Thoracic aorta (tissue), 2 donors: ENCODE results near the gene KRT39. TPM values are rescaled to one million over a fixed set of nuclear protein-coding genes. Genes with fewer than 3 reads are reported as not detected.

Experiments used
- ATAC-seq: fragments of 150-250 bp; one replicate; pipeline ENCODE4 v1.8.0; 2017; ENCODE audit warnings: low read depth; ENCODE audit not compliant: insufficient number of reproducible peaks, low FRiP score
- DNase-seq: peaks from one replicate; pipeline ENCODE4 v3.0.0-alpha.2; 2020; ENCODE audit warnings: low spot score
- H3K27ac ChIP-seq, 2 donors: fragments of 200-600 bp; sonication (generic); 1 replicate in 1 of 2; 2 replicates in 1 of 2; pipeline ENCODE4 v1.5.1; 2016; ENCODE audit warnings: mild to moderate bottlenecking in 2 of 2, moderate library complexity in 2 of 2
- H3K27me3 ChIP-seq: fragments of 200-600 bp; sonication (generic); replicated peaks from 2 replicates; pipeline ENCODE4 v1.6.0; 2016; ENCODE audit warnings: mild to moderate bottlenecking; ENCODE audit not compliant: insufficient read depth
- H3K36me3 ChIP-seq: fragments of 200-600 bp; sonication (generic); one replicate; pipeline ENCODE4 v1.5.1; 2016
- H3K4me1 ChIP-seq, 2 donors: fragments of 200-600 bp; sonication (generic); 1 replicate in 1 of 2; 2 replicates in 1 of 2; pipeline versions ENCODE4 v1.5.1 to v1.6.0; 2016; ENCODE audit warnings: low read depth in 2 of 2, mild to moderate bottlenecking in 1 of 2; ENCODE audit not compliant: control insufficient read depth in 1 of 2
- H3K4me3 ChIP-seq: fragments of 200-600 bp; sonication (generic); 2 replicates; pipeline ENCODE4 v1.5.1; 2016; ENCODE audit warnings: mild to moderate bottlenecking
- H3K9me3 ChIP-seq: fragments of 200-600 bp; sonication (generic); 2 replicates; pipeline ENCODE4 v1.5.1; 2016
- total RNA-seq, 2 donors: library from RNA; depleted of rRNA; stranded (reverse); fragments of >200 nt; gene quantifications; one replicate each; pipeline versions ENCODE4 v1.1.0 to v1.2.3, GENCODE V29; 2016
- TF ChIP-seq, protein P1 (sequence below): fragments of 200-600 bp; sonication (generic); IDR thresholded peaks from one replicate; pipeline ENCODE4 v1.5.1; 2019; ENCODE audit warnings: antibody characterized with exemption

Gene KRT39
- total RNA-seq, 2 donors from 2014 or later, result not detected

DNA sequence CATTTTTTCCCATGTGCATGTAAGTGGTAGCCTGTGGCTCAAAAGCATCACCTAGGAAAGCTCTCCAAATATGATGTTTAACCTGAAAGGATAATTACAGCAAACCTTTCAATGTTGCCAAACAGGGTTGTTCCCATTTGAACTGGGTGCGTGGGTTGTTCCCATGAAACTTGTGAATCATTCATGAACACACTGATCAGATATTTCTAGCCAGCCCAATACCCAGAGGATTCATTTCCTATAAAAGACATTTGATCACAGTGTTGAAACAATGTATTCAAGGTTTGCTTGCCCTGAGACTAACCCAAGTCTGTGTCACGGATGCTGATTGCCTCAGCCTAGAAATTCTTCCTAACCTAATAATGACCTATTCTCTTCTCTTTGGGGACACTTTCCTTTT, 12.9 kb downstream of the KRT39 start:
- Histone ChIP-seq H3K27me3 (no peaks in the 10 kb centered on the region), H3K9me3 (no peaks in the 10 kb centered on the region), H3K27ac (no peak overlapping the region), H3K36me3 (no peaks in the 10 kb centered on the region), H3K4me1 (no peaks in the 10 kb centered on the region), H3K4me3 (no peak overlapping the region)
- TF ChIP-seq, protein P1, sequence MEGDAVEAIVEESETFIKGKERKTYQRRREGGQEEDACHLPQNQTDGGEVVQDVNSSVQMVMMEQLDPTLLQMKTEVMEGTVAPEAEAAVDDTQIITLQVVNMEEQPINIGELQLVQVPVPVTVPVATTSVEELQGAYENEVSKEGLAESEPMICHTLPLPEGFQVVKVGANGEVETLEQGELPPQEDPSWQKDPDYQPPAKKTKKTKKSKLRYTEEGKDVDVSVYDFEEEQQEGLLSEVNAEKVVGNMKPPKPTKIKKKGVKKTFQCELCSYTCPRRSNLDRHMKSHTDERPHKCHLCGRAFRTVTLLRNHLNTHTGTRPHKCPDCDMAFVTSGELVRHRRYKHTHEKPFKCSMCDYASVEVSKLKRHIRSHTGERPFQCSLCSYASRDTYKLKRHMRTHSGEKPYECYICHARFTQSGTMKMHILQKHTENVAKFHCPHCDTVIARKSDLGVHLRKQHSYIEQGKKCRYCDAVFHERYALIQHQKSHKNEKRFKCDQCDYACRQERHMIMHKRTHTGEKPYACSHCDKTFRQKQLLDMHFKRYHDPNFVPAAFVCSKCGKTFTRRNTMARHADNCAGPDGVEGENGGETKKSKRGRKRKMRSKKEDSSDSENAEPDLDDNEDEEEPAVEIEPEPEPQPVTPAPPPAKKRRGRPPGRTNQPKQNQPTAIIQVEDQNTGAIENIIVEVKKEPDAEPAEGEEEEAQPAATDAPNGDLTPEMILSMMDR, result no peak
- DNase-seq (no peak), ATAC-seq (no peak)

DNA sequence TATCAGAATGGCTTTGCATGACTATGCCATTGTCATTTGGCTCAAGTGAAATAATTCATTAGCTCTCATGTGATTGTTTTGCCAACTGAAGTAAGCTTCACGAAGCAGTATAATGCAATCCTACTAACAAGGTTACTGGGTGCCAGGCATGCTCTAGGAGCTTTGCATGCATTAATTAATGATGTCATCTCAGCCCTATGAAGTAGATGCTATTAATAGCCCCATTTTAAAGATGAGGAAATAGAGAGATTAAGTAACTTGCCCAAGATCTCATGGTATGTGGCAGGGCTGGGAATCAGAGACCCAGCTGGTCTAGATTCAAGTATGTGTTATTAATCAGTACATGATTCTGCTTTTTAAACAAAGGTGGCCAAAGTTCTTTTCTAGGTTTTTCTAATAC, 14.1 kb downstream of the KRT39 start:
- Histone ChIP-seq H3K4me1 (no peaks in the 10 kb centered on the region), H3K9me3 (no peaks in the 10 kb centered on the region), H3K4me3 (no peak overlapping the region), H3K36me3 (no peaks in the 10 kb centered on the region), H3K27me3 (no peaks in the 10 kb centered on the region), H3K27ac (no peak overlapping the region)
- TF ChIP-seq, protein P1, result no peak
- no peak for ATAC-seq
- no peak for DNase-seq

DNA sequence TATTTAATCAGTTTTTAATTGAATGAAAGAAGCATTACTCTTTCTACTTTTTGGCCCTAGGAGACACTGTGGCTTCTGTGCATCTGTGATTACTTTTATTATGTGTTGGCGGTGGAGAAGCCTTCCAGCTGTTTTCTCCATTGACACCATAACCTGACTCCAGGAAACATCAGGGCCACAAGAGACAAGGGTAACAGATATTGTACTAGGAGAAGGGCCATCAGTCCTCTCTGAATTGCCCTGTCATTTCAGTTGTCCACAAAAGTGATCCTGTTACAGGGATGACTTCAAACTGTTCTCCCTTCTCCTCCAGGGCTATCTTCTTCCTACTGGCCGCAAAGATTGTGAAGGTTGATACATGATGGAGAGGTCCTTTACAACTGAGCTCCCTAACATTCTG, 14.6 kb downstream of the KRT39 start:
- H3K9me3 ChIP-seq, result no peaks in the 10 kb centered on the region
- ATAC-seq (no peak), DNase-seq (no peak)
- H3K27me3 ChIP-seq, result no peaks in the 10 kb centered on the region
- no peak overlapping the region for H3K27ac ChIP-seq
- H3K4me1 ChIP-seq, result no peaks in the 10 kb centered on the region
- TF ChIP-seq, protein P1, result no peak
- no peaks in the 10 kb centered on the region for H3K36me3 ChIP-seq
- H3K4me3 ChIP-seq, result no peak overlapping the region

DNA sequence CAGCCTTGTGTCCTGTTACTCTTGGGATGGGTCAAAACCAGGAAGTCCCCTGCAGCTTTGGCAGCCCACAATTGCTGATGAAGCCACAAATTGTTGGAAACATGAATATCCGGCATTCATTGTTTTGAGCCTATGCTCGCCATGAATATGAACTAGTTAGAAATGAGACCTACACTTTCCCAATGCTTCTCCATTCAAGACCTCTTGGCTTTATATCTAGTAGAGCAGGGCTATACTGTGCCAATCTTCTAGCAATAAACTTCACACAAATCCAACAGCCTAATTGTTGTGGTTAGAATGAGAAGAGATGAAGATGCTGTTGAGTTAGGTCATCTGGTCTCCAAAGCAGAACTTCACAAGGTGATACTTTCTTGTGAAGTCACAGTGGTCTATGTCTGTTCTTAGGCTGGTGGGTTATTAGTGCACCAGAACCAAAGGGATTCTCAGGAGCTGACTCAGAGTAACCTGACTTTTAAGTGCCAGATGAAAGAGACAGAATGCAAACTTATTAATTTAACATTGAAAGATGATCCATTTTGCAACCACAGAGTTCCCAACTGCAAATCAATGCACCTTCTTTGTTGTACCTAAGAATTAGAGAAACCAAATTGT, 15.6 kb downstream of the KRT39 start:
- Histone ChIP-seq H3K4me1 (no peaks in the 10 kb centered on the region), H3K9me3 (no peaks in the 10 kb centered on the region), H3K4me3 (no peak overlapping the region), H3K27me3 (no peaks in the 10 kb centered on the region), H3K36me3 (no peaks in the 10 kb centered on the region), H3K27ac (no peak overlapping the region)
- TF ChIP-seq, protein P1, result no peak
- no peak for ATAC-seq
- DNase-seq, result no peak

DNA sequence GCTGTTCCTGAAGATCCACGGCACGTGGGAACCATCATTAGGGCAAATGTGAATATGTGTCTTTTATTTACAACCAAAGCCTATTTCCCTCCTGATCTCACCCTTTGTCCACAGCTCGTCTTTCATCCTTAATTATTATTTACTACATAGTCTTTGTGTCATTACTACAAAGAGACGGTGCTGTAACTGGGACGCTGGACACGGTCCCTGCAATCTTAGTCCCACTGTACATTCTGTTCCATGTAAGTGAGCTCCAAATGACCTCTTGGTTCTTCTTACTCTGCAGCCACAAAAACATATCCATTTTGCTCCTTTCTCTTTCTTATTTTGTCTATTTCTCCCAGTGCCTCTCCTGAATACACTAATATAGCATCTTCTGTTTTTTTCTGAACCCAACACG, 16.6 kb downstream of the KRT39 start:
- H3K27me3 ChIP-seq, result no peaks in the 10 kb centered on the region
- no peak for DNase-seq
- H3K4me3 ChIP-seq, result no peak overlapping the region
- H3K4me1 ChIP-seq, result no peaks in the 10 kb centered on the region
- no peak for ATAC-seq
- no peaks in the 10 kb centered on the region for H3K36me3 ChIP-seq
- no peak overlapping the region for H3K27ac ChIP-seq
- TF ChIP-seq, protein P1, result no peak
- H3K9me3 ChIP-seq, result no peaks in the 10 kb centered on the region
